Measurements from ENCODE around the gene GPR142.

DNA sequence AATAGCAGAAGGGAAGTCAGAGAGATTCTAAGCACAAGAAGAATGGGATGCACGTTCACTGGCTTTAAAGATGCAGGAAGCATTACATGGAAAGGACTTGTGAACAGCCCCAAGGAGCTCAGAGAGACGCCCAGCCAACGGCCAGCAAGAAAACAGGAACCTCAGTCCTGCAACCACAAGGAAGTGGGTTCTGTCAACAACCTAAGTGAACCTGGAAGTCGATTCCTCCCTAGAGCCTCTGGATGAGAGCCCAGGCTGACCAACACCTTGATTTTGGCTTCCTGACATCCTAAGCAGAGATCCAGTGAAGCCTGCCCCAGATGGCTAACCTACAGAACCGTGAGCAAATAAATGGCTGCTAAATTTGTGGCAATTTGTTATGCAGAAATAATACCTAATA is 24.5 kb downstream of the GPR142 start:
- no peak for TF ChIP-seq POLR2A (IDR thresholded peaks at IDR 0.05)
- TF ChIP-seq, protein P1, sequence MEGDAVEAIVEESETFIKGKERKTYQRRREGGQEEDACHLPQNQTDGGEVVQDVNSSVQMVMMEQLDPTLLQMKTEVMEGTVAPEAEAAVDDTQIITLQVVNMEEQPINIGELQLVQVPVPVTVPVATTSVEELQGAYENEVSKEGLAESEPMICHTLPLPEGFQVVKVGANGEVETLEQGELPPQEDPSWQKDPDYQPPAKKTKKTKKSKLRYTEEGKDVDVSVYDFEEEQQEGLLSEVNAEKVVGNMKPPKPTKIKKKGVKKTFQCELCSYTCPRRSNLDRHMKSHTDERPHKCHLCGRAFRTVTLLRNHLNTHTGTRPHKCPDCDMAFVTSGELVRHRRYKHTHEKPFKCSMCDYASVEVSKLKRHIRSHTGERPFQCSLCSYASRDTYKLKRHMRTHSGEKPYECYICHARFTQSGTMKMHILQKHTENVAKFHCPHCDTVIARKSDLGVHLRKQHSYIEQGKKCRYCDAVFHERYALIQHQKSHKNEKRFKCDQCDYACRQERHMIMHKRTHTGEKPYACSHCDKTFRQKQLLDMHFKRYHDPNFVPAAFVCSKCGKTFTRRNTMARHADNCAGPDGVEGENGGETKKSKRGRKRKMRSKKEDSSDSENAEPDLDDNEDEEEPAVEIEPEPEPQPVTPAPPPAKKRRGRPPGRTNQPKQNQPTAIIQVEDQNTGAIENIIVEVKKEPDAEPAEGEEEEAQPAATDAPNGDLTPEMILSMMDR (IDR thresholded peaks at IDR 0.05): no peak
